Measurements from ENCODE around the gene FAM156B.
"Not testable (repeated sequence)": the region's sequence is repeated elsewhere in the genome, so short reads cannot be mapped to it uniquely, and the experiment has no call there.

GRCh38 chrX:52907137-52907536, 10.0 kb downstream of the FAM156B start:
- not testable (repeated sequence) for TF ChIP-seq ARID4B (CRISPR knock-in tag; IDR thresholded peaks at IDR 0.05); MLX (CRISPR knock-in tag; conservative IDR thresholded peaks at IDR 0.05); NRF1 (conservative IDR thresholded peaks at IDR 0.05 in 1 of 2, IDR thresholded peaks at IDR 0.05 in 1 of 2); FOXJ2 (tag; IDR thresholded peaks at IDR 0.05); ZNF23 (CRISPR knock-in tag; IDR thresholded peaks at IDR 0.05); RAD21 (CRISPR knock-in tag; conservative IDR thresholded peaks at IDR 0.05 in 1 of 2, IDR thresholded peaks at IDR 0.05 in 1 of 2); ZNF431 (CRISPR knock-in tag; IDR thresholded peaks at IDR 0.05)
